HAP-1 (cell line): Measurements from ENCODE around the gene RGL1.
A peak's percentile ranks its signal among the peaks of the same experiment; 100 is the strongest.

Experiments
- DNase-seq, 2 experiments: peaks; one replicate each; pipeline ENCODE4 v3.0.0-alpha.2; 2016 to 2020; ENCODE audit warnings: low spot score in 2 of 2
- H3K27me3 ChIP-seq: fragments of 250-450 bp; sonication (Bioruptor Pico); 2 replicates; pipeline ENCODE4 v1.5.1; 2020; ENCODE audit warnings: low read depth, mild to moderate bottlenecking, moderate library complexity
- H3K36me3 ChIP-seq: fragments of 250-450 bp; sonication (Bioruptor Pico); replicated peaks from 2 replicates; pipeline ENCODE4 v1.5.1; 2020; ENCODE audit warnings: mild to moderate bottlenecking
- H3K4me1 ChIP-seq: fragments of 250-450 bp; sonication (Bioruptor Pico); 2 replicates; pipeline ENCODE4 v1.5.1; 2020; ENCODE audit warnings: mild to moderate bottlenecking
- H3K4me3 ChIP-seq: fragments of 250-450 bp; sonication (Bioruptor Pico); 2 replicates; pipeline ENCODE4 v1.5.1; 2020; ENCODE audit warnings: mild to moderate bottlenecking, moderate library complexity
- H3K9me3 ChIP-seq: fragments of 250-450 bp; sonication (Bioruptor Pico); 2 replicates; pipeline ENCODE4 v1.5.1; 2020; ENCODE audit warnings: mild to moderate bottlenecking, moderate library complexity
- in situ Hi-C: fragments of 300-500 bp; cut with MboI; formaldehyde crosslinking; loops from 3 replicates; pipeline ENCODE4 v1.14.3; 2020; ENCODE audit warnings: low sequenced_read_pairs, inconsistent platforms, mixed read lengths

Gene RGL1

GRCh38 chr1:183942933-183943693, 138.2 kb downstream of the RGL1 start:
- H3K4me3 ChIP-seq, result no peak overlapping the region
- DNase-seq, result peak; percentile 39 to 40
- H3K27me3 ChIP-seq, result no peaks in the 10 kb centered on the region
- no peaks in the 10 kb centered on the region for H3K36me3 ChIP-seq
- no peaks in the 10 kb centered on the region for H3K9me3 ChIP-seq
- H3K4me1 ChIP-seq, result peaks cover 18% of the 10 kb centered on the region
- in situ Hi-C loops, result no loop called here

DNA sequence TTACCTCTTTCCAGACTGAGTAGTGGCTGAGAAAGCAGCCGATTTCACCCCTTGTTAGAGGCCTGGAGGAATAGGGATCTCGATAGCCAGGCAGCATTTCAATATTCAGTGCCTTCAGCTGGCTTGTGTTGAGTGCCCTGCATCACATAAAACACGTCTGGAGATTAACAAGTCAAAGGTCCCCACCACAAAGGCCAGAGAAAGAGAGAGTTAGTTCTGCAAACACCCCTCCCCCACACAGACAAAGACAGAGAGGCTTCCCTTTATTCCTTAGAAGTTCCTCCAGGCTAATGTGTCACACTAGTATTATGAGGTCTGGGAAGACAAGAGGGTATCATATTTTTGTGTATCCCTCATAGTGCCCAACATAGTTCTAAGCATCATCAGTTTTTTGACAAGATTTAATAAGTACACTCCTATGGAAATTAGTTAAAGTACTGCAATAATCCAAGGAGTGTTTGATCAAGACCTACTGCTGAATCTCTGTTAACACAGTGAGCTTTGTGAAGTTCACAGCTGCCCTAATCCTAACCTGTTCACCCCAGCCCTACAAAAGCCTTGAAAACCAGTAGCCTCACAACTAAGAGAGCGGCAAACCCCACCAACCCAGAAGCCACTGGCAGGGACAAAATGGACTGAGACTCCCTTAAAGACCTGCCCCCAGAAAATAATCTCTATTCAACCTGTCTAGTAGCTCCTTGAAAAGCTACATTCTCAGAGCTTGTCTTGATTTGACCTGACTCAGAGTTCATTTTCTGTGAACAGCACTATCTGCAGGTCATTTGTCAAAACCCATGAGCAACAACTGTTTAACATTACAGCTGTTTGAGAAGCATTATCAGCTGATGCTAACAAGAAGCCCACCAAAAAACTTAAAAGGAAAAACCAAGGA, 140.8 kb downstream of the RGL1 start:
- H3K27me3 ChIP-seq, result no peaks in the 10 kb centered on the region
- peak; percentile 93 to 97 for DNase-seq
- H3K4me3 ChIP-seq, result no peak overlapping the region
- H3K4me1 ChIP-seq, result peaks cover 18% of the 10 kb centered on the region
- in situ Hi-C loops, result no loop called here
- no peaks in the 10 kb centered on the region for H3K36me3 ChIP-seq
- H3K9me3 ChIP-seq, result no peaks in the 10 kb centered on the region

- Histone ChIP-seq H3K36me3 (no peaks in the 10 kb centered on the region), H3K4me3 (no peak overlapping the region), H3K27me3 (no peaks in the 10 kb centered on the region), H3K4me1 (peaks cover 18% of the 10 kb centered on the region), H3K9me3 (no peaks in the 10 kb centered on the region)
- in situ Hi-C loops, result no loop called here
- no peak for DNase-seq
Measured at GRCh38 chr1:183946320-183946613, 141.3 kb downstream of the RGL1 start.

- Histone ChIP-seq H3K4me3 (no peak overlapping the region), H3K27me3 (no peaks in the 10 kb centered on the region), H3K36me3 (no peaks in the 10 kb centered on the region), H3K4me1 (peaks cover 18% of the 10 kb centered on the region), H3K9me3 (no peaks in the 10 kb centered on the region)
- in situ Hi-C loops, result no loop called here
- DNase-seq, result no peak
Measured at GRCh38 chr1:183947988-183948387, 143.1 kb downstream of the RGL1 start.

GRCh38 chr1:183952101-183952500, 147.2 kb downstream of the RGL1 start:
- Histone ChIP-seq H3K4me3 (no peak overlapping the region), H3K36me3 (no peaks in the 10 kb centered on the region), H3K9me3 (no peaks in the 10 kb centered on the region), H3K4me1 (no peaks in the 10 kb centered on the region), H3K27me3 (no peaks in the 10 kb centered on the region)
- no peak for DNase-seq
- in situ Hi-C loops, result no loop called here

DNA sequence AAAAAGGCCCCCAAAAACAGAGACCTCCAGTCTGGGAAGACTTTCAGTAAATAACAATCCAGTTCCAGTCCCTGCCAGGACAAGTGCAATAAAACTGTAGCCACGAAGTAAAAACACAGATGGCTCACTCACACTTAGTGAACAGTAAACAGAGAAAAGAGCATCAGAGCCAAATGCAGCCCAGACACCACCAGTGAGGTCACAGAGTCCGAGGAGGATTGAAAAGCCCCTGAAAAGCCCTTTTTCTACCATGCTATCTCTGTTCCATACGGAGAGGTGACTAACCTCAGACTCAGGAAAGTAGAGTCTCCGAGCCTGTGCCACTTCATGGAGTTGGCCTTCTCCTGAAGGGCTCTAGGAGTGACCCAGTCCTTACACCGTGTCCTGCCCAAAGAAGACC, 148.1 kb downstream of the RGL1 start:
- Histone ChIP-seq H3K27me3 (no peaks in the 10 kb centered on the region), H3K36me3 (no peaks in the 10 kb centered on the region), H3K4me3 (no peak overlapping the region), H3K4me1 (no peaks in the 10 kb centered on the region), H3K9me3 (no peaks in the 10 kb centered on the region)
- in situ Hi-C loops, result no loop called here
- DNase-seq, result no peak

DNA sequence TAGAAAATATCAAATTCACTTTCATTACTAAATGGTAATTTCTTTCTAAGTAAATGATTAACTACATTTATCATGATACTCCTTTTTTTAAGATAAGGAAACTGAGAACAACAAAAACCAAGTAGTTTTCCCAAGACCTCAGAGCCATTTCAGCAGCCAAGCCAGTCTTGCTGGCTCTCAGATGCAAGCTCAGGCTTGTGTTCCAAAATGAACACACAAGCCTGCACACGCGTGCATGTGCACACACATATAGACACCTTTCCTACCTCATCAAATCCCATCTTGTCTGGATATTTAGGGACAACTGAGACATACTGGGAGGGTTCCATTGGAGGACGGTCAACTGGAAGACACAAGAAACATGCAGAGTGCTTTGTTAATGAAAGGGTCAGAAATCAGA, 149.6 kb downstream of the RGL1 start:
- H3K27me3 ChIP-seq, result no peaks in the 10 kb centered on the region
- no peak for DNase-seq
- H3K9me3 ChIP-seq, result no peaks in the 10 kb centered on the region
- in situ Hi-C loops, result no loop called here
- H3K4me1 ChIP-seq, result no peaks in the 10 kb centered on the region
- no peaks in the 10 kb centered on the region for H3K36me3 ChIP-seq
- no peak overlapping the region for H3K4me3 ChIP-seq

DNA sequence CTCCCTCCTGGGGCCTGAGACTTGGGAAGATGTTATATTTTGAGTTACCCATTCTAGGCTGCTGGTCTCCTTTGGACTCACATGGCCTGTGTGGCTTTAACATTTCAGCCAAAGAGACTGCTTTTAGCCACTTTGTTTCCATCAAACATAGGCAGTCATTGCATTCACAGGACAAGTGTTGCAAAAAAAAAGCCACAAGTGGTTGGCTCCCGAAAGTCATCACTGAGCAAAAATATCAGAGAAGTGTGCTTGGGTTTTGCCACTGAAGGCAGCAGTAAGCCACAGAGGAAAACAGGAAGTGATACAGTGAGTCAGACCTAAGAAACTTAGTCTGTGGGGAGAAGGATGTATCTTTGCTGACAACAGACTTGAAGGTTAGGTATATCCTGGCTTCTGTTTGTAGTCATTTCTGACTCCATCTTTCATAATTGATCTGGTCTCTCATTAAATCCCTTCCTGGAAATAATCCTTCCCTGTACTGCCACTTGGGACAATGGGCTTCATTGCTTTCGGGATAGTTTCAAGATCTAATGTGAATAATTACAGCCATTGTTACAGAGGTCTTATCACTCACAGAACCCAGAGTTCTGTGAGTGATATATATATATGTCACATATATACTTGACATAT, 151.8 kb downstream of the RGL1 start:
- DNase-seq, result no peak
- in situ Hi-C loops, result no loop called here
- no peak overlapping the region for H3K4me3 ChIP-seq
- no peaks in the 10 kb centered on the region for H3K9me3 ChIP-seq
- no peaks in the 10 kb centered on the region for H3K27me3 ChIP-seq
- H3K36me3 ChIP-seq, result no peaks in the 10 kb centered on the region
- no peaks in the 10 kb centered on the region for H3K4me1 ChIP-seq

DNA sequence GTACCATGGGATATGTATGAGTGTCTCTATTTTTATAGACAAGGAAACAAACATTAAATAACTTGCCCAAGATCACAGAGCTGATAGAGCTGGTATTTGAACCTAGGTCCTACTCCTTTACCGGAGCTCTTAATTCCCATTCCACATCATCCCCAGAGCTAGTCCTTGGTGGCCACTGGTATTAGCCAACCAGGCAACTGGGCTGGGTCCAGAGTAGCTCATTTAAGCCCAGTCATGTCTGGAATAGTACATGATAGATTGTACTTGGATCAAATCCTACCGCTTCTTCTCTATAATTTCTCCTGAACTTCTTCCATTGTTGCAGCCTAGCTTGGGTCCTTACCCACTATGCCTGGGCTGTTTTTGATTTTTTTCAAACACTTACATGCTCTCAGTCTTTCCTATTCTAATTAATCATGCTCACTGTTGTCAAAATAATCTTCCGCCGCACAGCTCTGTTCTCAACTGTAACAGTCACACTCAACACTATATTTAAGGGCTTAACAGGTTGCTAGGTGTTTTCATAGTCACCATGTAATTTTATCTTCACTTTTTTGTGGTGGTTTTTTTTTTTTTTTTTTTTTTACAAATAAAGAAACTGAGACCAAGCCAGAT, 152.4 kb downstream of the RGL1 start:
- H3K4me3 ChIP-seq, result no peak overlapping the region
- H3K4me1 ChIP-seq, result no peaks in the 10 kb centered on the region
- in situ Hi-C loops, result no loop called here
- H3K9me3 ChIP-seq, result no peaks in the 10 kb centered on the region
- no peaks in the 10 kb centered on the region for H3K36me3 ChIP-seq
- H3K27me3 ChIP-seq, result no peaks in the 10 kb centered on the region
- no peak for DNase-seq

- H3K4me1 ChIP-seq, result no peaks in the 10 kb centered on the region
- in situ Hi-C loops, result no loop called here
- DNase-seq, result no peak
- no peaks in the 10 kb centered on the region for H3K36me3 ChIP-seq
- no peak overlapping the region for H3K4me3 ChIP-seq
- no peaks in the 10 kb centered on the region for H3K27me3 ChIP-seq
- H3K9me3 ChIP-seq, result no peaks in the 10 kb centered on the region
Measured at GRCh38 chr1:183958958-183959357, 154.0 kb downstream of the RGL1 start.

GRCh38 chr1:183961132-183961531, 156.2 kb downstream of the RGL1 start:
- Histone ChIP-seq H3K4me3 (no peak overlapping the region), H3K9me3 (no peaks in the 10 kb centered on the region), H3K4me1 (no peaks in the 10 kb centered on the region), H3K36me3 (no peaks in the 10 kb centered on the region; the same call in 1 of the 2 replicates), H3K27me3 (no peaks in the 10 kb centered on the region)
- in situ Hi-C loops, result no loop called here
- DNase-seq, result no peak

DNA sequence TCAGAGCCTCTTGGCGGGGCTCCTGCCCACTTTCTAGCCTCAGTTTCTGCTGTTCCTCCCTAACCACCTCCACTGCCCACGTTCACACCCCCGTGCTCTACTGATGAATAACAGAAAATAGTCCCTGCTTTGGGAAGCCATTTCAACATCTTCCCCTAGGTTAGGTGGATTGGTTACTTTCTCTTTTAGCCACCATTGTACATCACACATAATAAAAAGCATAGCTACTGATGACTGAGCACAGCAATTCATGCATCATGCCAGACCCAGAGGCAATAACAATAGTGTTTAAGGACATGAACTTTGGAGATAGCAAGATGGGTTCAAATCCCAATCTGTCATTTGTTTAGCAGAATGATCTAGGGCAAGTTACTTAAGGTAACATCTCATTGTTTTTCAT, 158.0 kb downstream of the RGL1 start:
- Histone ChIP-seq H3K9me3 (no peaks in the 10 kb centered on the region), H3K36me3 (no peaks in the 10 kb centered on the region; the same call in 1 of the 2 replicates), H3K27me3 (no peaks in the 10 kb centered on the region), H3K4me1 (no peaks in the 10 kb centered on the region), H3K4me3 (no peak overlapping the region)
- in situ Hi-C loops, result no loop called here
- no peak for DNase-seq

GRCh38 chr1:183965726-183966125, 160.8 kb downstream of the RGL1 start:
- DNase-seq, result no peak
- Histone ChIP-seq H3K4me3 (no peak overlapping the region), H3K27me3 (no peaks in the 10 kb centered on the region), H3K4me1 (no peaks in the 10 kb centered on the region), H3K36me3 (no peaks in the 10 kb centered on the region; the same call in 1 of the 2 replicates), H3K9me3 (no peaks in the 10 kb centered on the region)
- in situ Hi-C loops, result no loop called here

- Histone ChIP-seq H3K9me3 (no peaks in the 10 kb centered on the region), H3K27me3 (no peaks in the 10 kb centered on the region), H3K4me3 (no peak overlapping the region), H3K36me3 (no peaks in the 10 kb centered on the region; the same call in 1 of the 2 replicates), H3K4me1 (no peaks in the 10 kb centered on the region)
- DNase-seq, result no peak
- in situ Hi-C loops, result no loop called here
Measured at GRCh38 chr1:183966487-183966886, 161.6 kb downstream of the RGL1 start.
